ENCODE results near the gene CSPG4. TPM values are rescaled to one million over a fixed set of nuclear protein-coding genes. Genes with fewer than 3 reads are reported as not detected.

CSPG4 gene
- total and polyA plus RNA-seq, 2 of the 13 experiments (the other 11 are each of a cell fraction or from before 2014, with no cell fraction given): 0.01 to 0.04 TPM

GRCh38 chr15:75640483-75641178, 72.0 kb downstream of the CSPG4 start (continued):
- TF ChIP-seq HOMEZ (CRISPR knock-in tag; IDR thresholded peaks at IDR 0.05; ENCODE audit: low read depth): no peak
- no peak for TF ChIP-seq KDM5A (IDR thresholded peaks at IDR 0.05; ENCODE audit: borderline replicate concordance, low read length)
- no peak for TF ChIP-seq SP4 (CRISPR knock-in tag; IDR thresholded peaks at IDR 0.05)
- no peak for TF ChIP-seq ZNF564 (CRISPR knock-in tag; IDR thresholded peaks at IDR 0.05)
- no peak for TF ChIP-seq ZNF766 (CRISPR knock-in tag; IDR thresholded peaks at IDR 0.05; ENCODE audit: borderline replicate concordance)
- TF ChIP-seq TERF1 (CRISPR knock-in tag; IDR thresholded peaks at IDR 0.05): no peak
- TF ChIP-seq HOXA5 (CRISPR knock-in tag; IDR thresholded peaks at IDR 0.05): no peak
- TF ChIP-seq, protein P1, sequence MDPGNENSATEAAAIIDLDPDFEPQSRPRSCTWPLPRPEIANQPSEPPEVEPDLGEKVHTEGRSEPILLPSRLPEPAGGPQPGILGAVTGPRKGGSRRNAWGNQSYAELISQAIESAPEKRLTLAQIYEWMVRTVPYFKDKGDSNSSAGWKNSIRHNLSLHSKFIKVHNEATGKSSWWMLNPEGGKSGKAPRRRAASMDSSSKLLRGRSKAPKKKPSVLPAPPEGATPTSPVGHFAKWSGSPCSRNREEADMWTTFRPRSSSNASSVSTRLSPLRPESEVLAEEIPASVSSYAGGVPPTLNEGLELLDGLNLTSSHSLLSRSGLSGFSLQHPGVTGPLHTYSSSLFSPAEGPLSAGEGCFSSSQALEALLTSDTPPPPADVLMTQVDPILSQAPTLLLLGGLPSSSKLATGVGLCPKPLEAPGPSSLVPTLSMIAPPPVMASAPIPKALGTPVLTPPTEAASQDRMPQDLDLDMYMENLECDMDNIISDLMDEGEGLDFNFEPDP (CRISPR knock-in tag; conservative IDR thresholded peaks at IDR 0.05): 0 out of 2 replicates have a peak, but pooled peaks have one; percentile 34
- TF ChIP-seq SMARCE1 (IDR thresholded peaks at IDR 0.05; ENCODE audit: borderline replicate concordance): no peak
- no peak for TF ChIP-seq MTF1 (CRISPR knock-in tag; IDR thresholded peaks at IDR 0.05)
- 0 out of 2 replicates have a peak, but pooled peaks have one; percentile 12 for TF ChIP-seq ZNF335 (CRISPR knock-in tag; IDR thresholded peaks at IDR 0.05)
- TF ChIP-seq RBM22 (optimal IDR thresholded peaks at IDR 0.05; ENCODE audit: low read length): no peak
- TF ChIP-seq ZNF180 (CRISPR knock-in tag; IDR thresholded peaks at IDR 0.05; ENCODE audit: borderline replicate concordance, low read depth): no peak
- TF ChIP-seq, protein P2, sequence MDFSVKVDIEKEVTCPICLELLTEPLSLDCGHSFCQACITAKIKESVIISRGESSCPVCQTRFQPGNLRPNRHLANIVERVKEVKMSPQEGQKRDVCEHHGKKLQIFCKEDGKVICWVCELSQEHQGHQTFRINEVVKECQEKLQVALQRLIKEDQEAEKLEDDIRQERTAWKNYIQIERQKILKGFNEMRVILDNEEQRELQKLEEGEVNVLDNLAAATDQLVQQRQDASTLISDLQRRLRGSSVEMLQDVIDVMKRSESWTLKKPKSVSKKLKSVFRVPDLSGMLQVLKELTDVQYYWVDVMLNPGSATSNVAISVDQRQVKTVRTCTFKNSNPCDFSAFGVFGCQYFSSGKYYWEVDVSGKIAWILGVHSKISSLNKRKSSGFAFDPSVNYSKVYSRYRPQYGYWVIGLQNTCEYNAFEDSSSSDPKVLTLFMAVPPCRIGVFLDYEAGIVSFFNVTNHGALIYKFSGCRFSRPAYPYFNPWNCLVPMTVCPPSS (IDR thresholded peaks at IDR 0.05): no peak
- no peak for TF ChIP-seq HNRNPUL1 (IDR thresholded peaks at IDR 0.05; ENCODE audit: low read depth, low read length)
- no peak for TF ChIP-seq ZNF710 (CRISPR knock-in tag; IDR thresholded peaks at IDR 0.05; ENCODE audit: borderline replicate concordance)
- TF ChIP-seq ZFP90 (CRISPR knock-in tag; IDR thresholded peaks at IDR 0.05; ENCODE audit: borderline replicate concordance): no peak
- no peak for TF ChIP-seq GABPB1 (CRISPR knock-in tag; IDR thresholded peaks at IDR 0.05)
- TF ChIP-seq RAD21 (CRISPR knock-in tag; IDR thresholded peaks at IDR 0.05): 0 out of 2 replicates have a peak, but pooled peaks have one; percentile 5
- TF ChIP-seq ZNF670 (CRISPR knock-in tag; IDR thresholded peaks at IDR 0.05; ENCODE audit: borderline replicate concordance): no peak
- no peak for TF ChIP-seq ZNF567 (CRISPR knock-in tag; IDR thresholded peaks at IDR 0.05; ENCODE audit: borderline replicate concordance)
- TF ChIP-seq MXD4 (CRISPR knock-in tag; IDR thresholded peaks at IDR 0.05): no peak
- no peak for TF ChIP-seq ZNF143 (CRISPR knock-in tag; IDR thresholded peaks at IDR 0.05)

Data from HepG2 (cell line).